ENCODE results near the gene STARD10. TPM values are rescaled to one million over a fixed set of nuclear protein-coding genes. Genes with fewer than 3 reads are reported as not detected.

The STARD10 gene
- total RNA-seq, 1 experiment from 2014 or later: 58.4 TPM

GRCh38 chr11:72750086-72750485 is 43.8 kb downstream of the STARD10 start:
- H3K4me1 ChIP-seq (ENCODE audit: control insufficient read depth in 1 of 2, insufficient read depth in 2 of 2, low read length in 2 of 2): peaks cover 13 to 23% of the 10 kb centered on the region in 2 experiments
- ATAC-seq: no peak
- no peak overlapping the region for H3K27ac ChIP-seq (ENCODE audit: low read depth, low read length)
- intact Hi-C loops (cut with micrococcal nuclease): no loop called here
- no peak for DNase-seq (ENCODE audit: low read depth, low spot score)
- no peak overlapping the region for H3K4me3 ChIP-seq (replicated peaks in 1 of 2; ENCODE audit: low read depth in 1 of 2, low read length in 2 of 2)
- TF ChIP-seq CEBPB (IDR thresholded peaks at IDR 0.05; ENCODE audit: low read depth) (no peak), RAD21 (IDR thresholded peaks at IDR 0.05; ENCODE audit: low read depth) (no peak), ZNF274 (IDR thresholded peaks at IDR 0.05; ENCODE audit: low read depth, low read length) (no peak), YY1 (IDR thresholded peaks at IDR 0.05; ENCODE audit: extremely low read depth, insufficient replicate concordance, low read depth, low read length) (no peak), EZH2 (IDR thresholded peaks at IDR 0.05) (no peak), CTCF (IDR thresholded peaks at IDR 0.05 in 2 of 3, conservative IDR thresholded peaks at IDR 0.05 in 1 of 3; ENCODE audit: borderline replicate concordance in 1 of 3, insufficient read depth in 1 of 3, low read depth in 2 of 3, low read length in 2 of 3) (no peak), JUND (IDR thresholded peaks at IDR 0.05) (no peak), SIN3A (IDR thresholded peaks at IDR 0.05; ENCODE audit: low read depth) (no peak), REST (IDR thresholded peaks at IDR 0.05; ENCODE audit: low read depth) (no peak), ATF3 (IDR thresholded peaks at IDR 0.05) (no peak), CBX3 (IDR thresholded peaks at IDR 0.05; ENCODE audit: low read depth) (no peak), ZBTB33 (IDR thresholded peaks at IDR 0.05; ENCODE audit: extremely low read depth, insufficient replicate concordance, low read length) (no peak), EZH2phosphoT487 (IDR thresholded peaks at IDR 0.05; ENCODE audit: borderline replicate concordance) (no peak), SRF (IDR thresholded peaks at IDR 0.05; ENCODE audit: low read depth) (no peak), ELF1 (IDR thresholded peaks at IDR 0.05; ENCODE audit: borderline replicate concordance, low read depth) (no peak), POLR2A (IDR thresholded peaks at IDR 0.05; ENCODE audit: borderline replicate concordance, extremely low read depth, insufficient read depth, insufficient read length) (no peak), ZFX (IDR thresholded peaks at IDR 0.05) (no peak), SP1 (IDR thresholded peaks at IDR 0.05; ENCODE audit: low read depth) (no peak)
- no peak overlapping the region for H3K9ac ChIP-seq (ENCODE audit: low read length)
- RAD21 ChIA-PET (ENCODE audit: low non-redundant PET in 1 of 2, low total read pairs in 2 of 2, uncharacterized antibody in 2 of 2, unreplicated experiment in 2 of 2): no interaction called here
- no peak overlapping the region for H2AFZ ChIP-seq (ENCODE audit: low read depth, low read length, poor library complexity, severe bottlenecking)
- H3K9me3 ChIP-seq (ENCODE audit: control insufficient read depth in 1 of 2, insufficient read depth in 1 of 2, low read depth in 1 of 2, low read length in 2 of 2): no peaks in the 10 kb centered on the region
- no peaks in the 10 kb centered on the region for H3K9me2 ChIP-seq (ENCODE audit: insufficient read depth)
- no peaks in the 10 kb centered on the region for H3K36me3 ChIP-seq (ENCODE audit: control insufficient read depth in 1 of 2, insufficient read depth in 2 of 2, low read length in 2 of 2)
- CTCF ChIA-PET: no interaction called here
- H3K4me2 ChIP-seq (ENCODE audit: low read length): no peak overlapping the region
- POLR2A ChIA-PET: interaction anchor here (1.4 kb wide), 1 partner anchor 28 kb away, joined by 3 read pairs; no protein-coding TSS in a partner anchor
- H4K20me1 ChIP-seq (ENCODE audit: insufficient read depth): no peaks in the 10 kb centered on the region
- no TSS peak for BruUV-seq (replicated peaks)
- no peaks in the 10 kb centered on the region for H3K27me3 ChIP-seq (ENCODE audit: insufficient read depth, low read length)
- H3K79me2 ChIP-seq (ENCODE audit: insufficient read depth, low read length): peaks cover 12% of the 10 kb centered on the region; the same call in 1 of the 2 replicates

All from HCT116 (cell line).